ENCODE data around the gene DDX19B.
"Not testable (repeated sequence)": the region's sequence is repeated elsewhere in the genome, so short reads cannot be mapped to it uniquely, and the experiment has no call there.

The DDX19B gene

DNA sequence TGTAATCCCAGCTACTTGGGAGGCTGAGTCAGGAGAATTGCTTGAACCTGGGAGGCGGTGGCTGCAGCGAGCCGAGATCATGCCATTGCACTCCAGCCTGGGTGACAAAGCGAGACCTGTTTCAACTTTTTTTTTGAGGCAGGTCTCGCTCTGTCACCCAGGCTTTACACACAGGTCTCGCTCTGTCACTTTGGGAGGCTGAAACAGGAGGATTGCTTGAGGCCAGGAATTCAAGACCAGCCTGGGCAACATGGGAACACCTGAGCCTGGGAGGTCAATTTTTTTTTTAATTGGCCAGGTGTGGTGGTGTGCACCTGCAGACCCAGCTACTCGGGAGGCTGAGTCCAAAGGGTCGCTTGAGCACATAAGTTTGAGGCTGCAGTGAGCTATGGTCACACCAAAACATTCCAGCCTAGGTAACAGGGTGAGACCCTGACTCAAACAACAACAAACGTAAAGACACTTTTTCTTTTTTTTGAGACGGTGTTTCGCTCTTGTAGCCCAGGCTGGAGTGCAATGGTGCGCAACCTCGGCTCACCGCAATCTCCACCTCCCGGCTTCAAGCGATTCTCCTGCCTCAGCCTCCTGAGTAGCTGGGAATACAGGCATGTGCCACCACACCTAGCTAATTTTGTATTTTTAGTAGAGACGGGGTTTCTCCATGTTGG is 11.5 kb upstream of the DDX19B start:
- not testable (repeated sequence) for DNase-seq (ENCODE audit: low spot score); FAIRE-seq

DNA sequence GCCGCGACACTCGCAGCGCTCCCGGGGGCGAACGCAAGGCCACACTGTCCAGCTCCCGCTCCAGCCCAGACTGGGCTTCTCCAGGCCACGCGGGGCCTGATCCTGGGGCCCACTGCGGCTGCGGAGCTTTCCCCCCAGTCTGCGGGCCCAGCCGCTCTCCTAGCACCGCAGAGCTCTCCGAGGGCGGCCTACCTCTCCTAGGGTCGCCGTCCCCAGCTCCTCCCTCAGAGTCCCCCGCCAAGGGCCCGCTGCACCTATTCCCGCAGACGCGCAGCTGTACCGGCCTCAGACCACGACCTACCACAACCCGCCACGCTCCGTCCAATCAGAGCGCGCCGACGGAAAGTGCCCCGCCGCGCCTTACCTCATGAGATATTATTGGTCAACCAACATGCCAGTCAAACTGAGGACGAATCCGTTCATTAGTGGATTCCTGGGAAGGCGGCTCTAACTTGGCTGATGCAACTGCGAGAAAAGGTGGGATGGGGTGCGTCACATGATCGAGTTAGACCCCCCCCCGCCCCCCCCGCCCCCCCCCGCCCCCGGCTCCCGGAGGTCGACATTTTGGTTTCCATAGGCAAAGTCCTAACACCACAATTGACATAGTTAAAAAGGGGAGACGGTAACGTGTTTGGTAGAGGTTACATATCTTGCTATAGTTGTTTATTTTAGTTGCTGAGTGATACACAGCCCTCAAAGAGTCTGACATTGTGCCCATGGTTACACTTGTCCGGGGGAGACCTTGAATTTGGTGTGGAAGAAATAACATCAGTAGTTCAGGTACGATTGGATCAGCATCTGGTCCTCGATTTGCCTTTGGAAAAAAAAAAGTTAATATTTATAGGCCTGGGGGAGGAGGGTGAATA is 9.5 kb upstream of the DDX19B start, which contains the start of gene AARS1:
AARS1 (minus strand) TSS at position 278 of the 866 bp plus-strand sequence. CDS start 6,743 bp downstream, outside the sequence.
- DNase-seq (ENCODE audit: low spot score) (peak; percentile 98), FAIRE-seq (peak; percentile 93)

GRCh38 chr16:70290949-70291519 is 8.0 kb upstream of the DDX19B start:
- DNase-seq (ENCODE audit: low spot score) (no peak), FAIRE-seq (no peak)

- FAIRE-seq; DNase-seq (ENCODE audit: low spot score): not testable (repeated sequence)
Observed at GRCh38 chr16:70292148-70292547, 6.8 kb upstream of the DDX19B start.

DNA sequence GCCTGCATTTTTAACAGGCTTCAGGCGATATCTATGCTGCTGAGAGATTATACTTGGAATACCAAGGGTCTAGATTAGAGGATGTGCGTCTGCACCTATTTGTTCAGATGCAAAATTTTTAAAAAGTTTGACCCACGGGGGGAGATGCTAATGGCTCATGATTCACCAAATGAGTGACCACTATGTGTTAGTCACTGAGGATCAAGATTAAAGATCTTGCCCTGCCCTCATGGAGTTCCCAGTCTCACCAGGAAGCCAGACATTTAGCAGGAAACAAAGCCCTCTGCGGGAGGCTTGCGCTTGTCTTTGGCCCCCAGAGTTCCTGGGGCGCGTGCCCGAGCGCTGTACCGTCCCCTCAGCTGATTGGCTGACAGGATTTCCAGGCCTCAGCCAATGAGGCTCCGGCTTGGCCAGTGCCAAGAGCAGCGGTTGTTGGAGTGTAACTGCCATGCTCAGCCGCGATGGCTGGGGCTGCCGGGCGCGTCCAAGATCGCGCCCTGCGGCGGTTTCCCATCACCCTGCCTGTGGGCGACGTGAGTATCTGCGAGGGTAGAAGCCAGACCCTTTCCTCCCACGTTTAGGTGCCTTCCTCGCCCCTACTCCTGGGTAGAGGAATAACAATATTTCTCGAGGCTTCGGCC is 4.5 kb upstream of the DDX19B start:
- no peak for DNase-seq (ENCODE audit: low spot score)
- no peak for FAIRE-seq

DNA sequence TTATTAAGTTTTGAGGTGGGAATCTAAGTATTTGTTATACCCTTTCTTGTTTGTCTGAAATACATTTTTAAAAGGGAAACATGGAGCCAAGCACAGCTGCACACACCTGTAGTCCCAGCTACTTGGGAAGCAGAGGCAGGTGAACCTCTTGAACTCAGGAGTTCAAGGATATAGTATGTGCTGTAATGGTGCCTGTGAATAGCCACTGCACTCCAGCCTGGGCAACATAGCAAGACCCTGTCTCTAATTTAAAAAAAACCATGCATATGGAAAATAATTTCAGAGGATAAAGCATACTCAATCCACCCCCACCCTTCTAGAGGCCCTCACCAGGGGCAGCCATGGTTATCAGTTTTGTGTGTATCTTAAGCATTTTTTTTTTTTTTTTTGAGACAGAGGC is 3.4 kb upstream of the DDX19B start:
- FAIRE-seq: no peak
- DNase-seq (ENCODE audit: low spot score): no peak

- no peak for DNase-seq (ENCODE audit: low spot score)
- no peak for FAIRE-seq
Observed at GRCh38 chr16:70301121-70301520, 2.1 kb downstream of the DDX19B start.

GRCh38 chr16:70302745-70303144 is 3.8 kb downstream of the DDX19B start:
- no peak for DNase-seq (ENCODE audit: low spot score)
- no peak for FAIRE-seq

DNA sequence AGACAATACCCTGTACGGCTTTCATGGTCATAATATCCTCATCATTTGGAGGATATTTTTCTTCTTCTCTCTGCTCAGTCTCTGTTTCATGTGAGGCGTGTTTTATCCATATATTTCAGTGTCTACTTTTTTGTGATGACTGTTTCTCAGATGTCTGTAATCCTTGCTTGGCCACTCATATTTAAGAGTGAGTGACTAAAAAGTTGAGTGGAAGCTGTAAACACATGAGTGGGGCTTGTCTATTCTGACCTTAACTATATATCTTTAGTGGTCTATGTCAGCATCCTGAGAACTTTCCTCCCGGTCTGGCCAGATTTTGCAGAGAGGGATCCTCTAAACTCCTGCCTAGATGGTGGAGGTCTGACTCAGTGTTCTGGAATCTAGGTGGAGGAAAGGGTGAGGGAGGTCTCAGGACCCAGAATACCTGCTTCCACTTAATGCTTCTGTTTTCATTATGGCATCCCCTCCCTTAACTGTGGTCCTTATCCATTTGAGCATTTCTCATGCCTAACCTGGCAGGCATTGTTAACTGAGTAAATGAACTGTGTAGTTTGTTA is 6.0 kb downstream of the DDX19B start:
- FAIRE-seq (no peak), DNase-seq (ENCODE audit: low spot score) (peak; percentile 32)

GRCh38 chr16:70306880-70307279 is 7.9 kb downstream of the DDX19B start:
- FAIRE-seq (no peak), DNase-seq (ENCODE audit: low spot score) (no peak)

GRCh38 chr16:70307726-70308125 is 8.7 kb downstream of the DDX19B start:
- DNase-seq (ENCODE audit: low spot score); FAIRE-seq: not testable (repeated sequence)

DNA sequence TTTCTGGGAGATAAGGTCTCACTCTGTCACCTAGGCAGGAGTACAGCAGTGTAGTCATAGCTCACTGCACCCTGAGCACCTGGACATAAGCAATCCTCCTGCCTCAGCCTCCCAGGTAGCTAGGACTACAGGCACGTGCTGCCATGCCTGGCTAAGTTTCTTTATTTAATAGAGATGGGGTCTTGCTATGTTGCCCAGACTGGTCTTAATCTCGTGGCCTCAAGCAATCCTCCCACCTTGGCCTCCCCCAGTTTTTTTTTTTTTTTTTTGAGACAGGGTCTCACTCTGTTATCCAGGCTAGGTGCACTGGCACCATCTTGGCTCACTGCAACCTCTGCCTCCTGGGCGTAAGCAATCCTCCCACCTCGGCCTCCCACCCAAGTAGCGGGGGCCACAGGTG is 21.1 kb downstream of the DDX19B start:
- FAIRE-seq (no peak), DNase-seq (ENCODE audit: low spot score) (no peak)

DNA sequence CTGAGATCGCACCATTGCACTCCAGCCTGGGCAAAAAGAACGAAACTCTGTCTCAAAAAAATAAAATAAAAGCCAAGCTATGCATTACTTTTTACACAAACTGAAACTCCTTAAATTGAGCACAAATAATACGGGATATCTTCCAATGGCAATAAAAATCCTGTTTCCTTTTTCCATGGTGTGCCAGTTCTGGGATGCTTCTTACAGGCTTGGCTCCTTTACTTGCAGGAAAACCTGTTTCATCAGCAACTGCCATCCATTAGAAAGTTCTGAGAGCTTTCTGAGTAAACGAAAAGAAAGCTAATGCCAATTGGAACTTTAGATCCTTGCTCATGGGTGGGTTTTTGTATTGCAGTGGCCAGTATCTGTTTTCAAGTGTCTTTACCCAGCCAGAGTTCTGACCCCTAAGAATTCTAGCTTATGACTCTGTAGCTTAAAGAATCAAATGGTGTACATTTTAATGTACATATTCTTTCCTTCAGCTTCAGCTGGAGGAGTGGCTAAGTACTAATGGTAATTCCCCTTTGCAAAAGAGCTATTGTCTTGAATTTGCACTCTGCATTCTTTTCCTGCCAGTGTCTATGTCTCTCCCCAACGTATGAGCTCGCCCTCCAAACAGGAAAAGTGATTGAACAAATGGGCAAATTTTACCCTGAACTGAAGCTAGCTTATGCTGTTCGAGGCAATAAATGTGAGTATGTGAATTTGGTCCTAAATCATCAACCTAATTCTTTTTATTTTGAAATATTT is 26.2 kb downstream of the DDX19B start:
- no peak for DNase-seq (ENCODE audit: low spot score)
- no peak for FAIRE-seq

- DNase-seq (ENCODE audit: low spot score) (no peak), FAIRE-seq (no peak)
Observed at GRCh38 chr16:70331091-70331490, 32.1 kb downstream of the DDX19B start.

- DNase-seq (ENCODE audit: low spot score) (no peak), FAIRE-seq (no peak)
Observed at GRCh38 chr16:70331588-70332358, 32.8 kb downstream of the DDX19B start.

DNA sequence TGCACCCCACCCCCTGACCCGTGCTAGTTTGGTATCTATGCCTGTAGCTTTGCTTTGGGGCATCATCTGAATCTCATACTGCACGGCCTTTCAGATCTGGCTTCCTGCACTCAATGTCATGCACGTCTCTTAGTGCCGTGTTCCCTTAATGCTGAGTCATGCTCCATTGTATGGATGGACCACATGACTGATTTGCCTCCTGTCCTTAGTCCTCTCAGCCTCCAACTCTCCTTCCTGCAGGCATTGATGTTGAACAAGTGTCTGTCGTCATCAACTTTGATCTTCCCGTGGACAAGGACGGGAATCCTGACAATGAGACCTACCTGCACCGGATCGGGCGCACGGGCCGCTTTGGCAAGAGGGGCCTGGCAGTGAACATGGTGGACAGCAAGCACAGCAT is 33.7 kb downstream of the DDX19B start:
- not testable (repeated sequence) for DNase-seq (ENCODE audit: low spot score)
- peak; percentile 48 for FAIRE-seq

GRCh38 chr16:70337814-70338213 is 38.8 kb downstream of the DDX19B start:
- FAIRE-seq: no peak
- DNase-seq (ENCODE audit: low spot score): no peak

DNA sequence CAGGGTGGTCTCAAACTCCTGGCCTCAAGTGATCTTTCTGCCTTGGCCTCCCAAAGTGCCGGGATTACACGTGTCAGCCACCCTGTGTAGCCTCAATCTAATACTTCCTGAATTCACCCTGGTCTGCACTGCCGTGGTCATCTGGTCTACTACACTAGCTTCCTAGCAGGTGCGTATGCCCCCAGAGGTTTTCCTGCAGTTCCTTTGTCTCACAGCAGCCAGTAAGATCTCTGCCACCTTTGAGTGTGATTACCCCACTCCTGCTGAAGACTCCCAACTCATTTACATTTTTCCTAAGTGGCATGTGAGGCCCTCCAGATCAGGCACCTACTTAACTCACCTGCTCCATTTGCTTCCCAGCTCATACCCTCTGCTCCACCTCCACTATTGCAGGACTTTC is 42.6 kb downstream of the DDX19B start:
- no peak for FAIRE-seq
- DNase-seq (ENCODE audit: low spot score): no peak

GRCh38 chr16:70342016-70342415 is 43.0 kb downstream of the DDX19B start:
- no peak for DNase-seq (ENCODE audit: low spot score)
- no peak for FAIRE-seq

- FAIRE-seq: no peak
Observed at GRCh38 chr16:70345840-70346239, 46.9 kb downstream of the DDX19B start.

More at GRCh38 chr16:70345840-70346239, 46.9 kb downstream of the DDX19B start:
- no peak for DNase-seq (ENCODE audit: low spot score)

All from urothelium cell line (cell line).